ENCODE results near the gene SIK2. TPM values are rescaled to one million over a fixed set of nuclear protein-coding genes. Genes with fewer than 3 reads are reported as not detected.

The SIK2 gene
- total and polyA plus RNA-seq, 2 donors (not counting 3 experiments of a cell fraction or from before 2014, with no cell fraction given) = 14.6 to 17.1 TPM

GRCh38 chr11:111634981-111635705 lies 32.9 kb downstream of the SIK2 start:
- Histone ChIP-seq H3K4me2 (ENCODE audit: insufficient read depth, low read length) (no peak overlapping the region), H3K9me3 (replicated peaks; ENCODE audit: control insufficient read depth, insufficient read depth, low read length) (peaks cover 2% of the 10 kb centered on the region), H3K9ac (replicated peaks; ENCODE audit: extremely low read depth, insufficient read depth, low read length) (no peak overlapping the region), H4K20me1 (replicated peaks; ENCODE audit: control insufficient read depth, extremely low read depth, insufficient read depth, low read length) (no peaks in the 10 kb centered on the region), H3K4me3 (replicated peaks in 1 of 3; ENCODE audit: insufficient read depth in 1 of 3, low read depth in 1 of 3, low read length in 3 of 3) (no peak overlapping the region), H3K27me3 (ENCODE audit: control insufficient read depth in 2 of 2, insufficient read depth in 2 of 2, low read length in 2 of 2) (no peaks in the 10 kb centered on the region), H3K27ac (ENCODE audit: insufficient read depth, low read depth, low read length) (no peak overlapping the region), H2AFZ (ENCODE audit: low read depth, low read length) (no peak overlapping the region), H3K79me2 (ENCODE audit: control insufficient read depth, insufficient read depth, low read length) (no peaks in the 10 kb centered on the region), H3K4me1 (ENCODE audit: control insufficient read depth, extremely low read depth, insufficient read depth, low read length) (peaks cover 23% of the 10 kb centered on the region), H3K9me1 (replicated peaks; ENCODE audit: control insufficient read depth, extremely low read depth, insufficient read depth, low read length) (peaks cover 3% of the 10 kb centered on the region), H3K36me3 (ENCODE audit: control insufficient read depth in 2 of 2, extremely low read depth in 1 of 2, insufficient read depth in 2 of 2, low read length in 2 of 2) (no peaks in the 10 kb centered on the region)
- FAIRE-seq = no peak
- POLR2A ChIA-PET = no interaction called here
- dilution Hi-C loops (cut with MboI; ENCODE audit: extremely low pct_ligation_motif_present, low sequenced_read_pairs) = no loop called here
- peak; percentile 22 for DNase-seq (ENCODE audit: low read depth, low spot score)
- intact Hi-C loops (cut with micrococcal nuclease) = loop anchor here (1.0 to 5.0 kb wide), 3 partner anchors 42 to 131 kb away; partner anchors contain the start of gene PPP2R1B
- CTCF ChIA-PET = interaction anchor here (1.0 to 1.7 kb wide), 4 partner anchors 13 to 31 kb away, joined by 3 to 5 read pairs (median 4); no protein-coding TSS in a partner anchor
- no TSS peak for BruUV-seq (replicated peaks)
- TF ChIP-seq JUN (IDR thresholded peaks at IDR 0.05; ENCODE audit: borderline replicate concordance, insufficient read depth, insufficient read length, low read depth) = no peak
- no peak for TF ChIP-seq GATA2 (IDR thresholded peaks at IDR 0.05; ENCODE audit: insufficient read depth, insufficient read length, low read depth, low read length)
- no peak for TF ChIP-seq EZH2 (IDR thresholded peaks at IDR 0.05; ENCODE audit: borderline replicate concordance, low read depth, low read length, severe bottlenecking)
- no peak for TF ChIP-seq FOS (IDR thresholded peaks at IDR 0.05; ENCODE audit: borderline replicate concordance, insufficient read depth, low read length)
- TF ChIP-seq POLR2A (IDR thresholded peaks at IDR 0.05; ENCODE audit: low read depth, low read length) = no peak
- no peak for TF ChIP-seq MYC (IDR thresholded peaks at IDR 0.05; ENCODE audit: low read depth, low read length)
- no peak for TF ChIP-seq MAX (IDR thresholded peaks at IDR 0.05; ENCODE audit: insufficient read depth, insufficient read length)
- TF ChIP-seq CTCF (IDR thresholded peaks at IDR 0.05; ENCODE audit: extremely low read depth in 1 of 2, insufficient read depth in 1 of 2, low read depth in 1 of 2, low read length in 2 of 2) = no peak
- TF ChIP-seq POLR2AphosphoS5 (IDR thresholded peaks at IDR 0.05; ENCODE audit: insufficient read depth, low read depth, low read length) = no peak
